Epithelial cell of proximal tubule (primary cell): Measurements from ENCODE around the gene NRXN3. TPM values are rescaled to one million over a fixed set of nuclear protein-coding genes. Genes with fewer than 3 reads are reported as not detected.

ENCODE experiments used
- DNase-seq: peaks from one replicate; pipeline ENCODE4 v3.0.0-alpha.2; 2011; ENCODE audit warnings: low read depth
- H3K4me3 ChIP-seq: 2 replicates; pipeline ENCODE4 v1.5.1; 2011; ENCODE audit warnings: low read depth, mild to moderate bottlenecking, low read length
- CTCF ChIP-seq: conservative IDR thresholded peaks from 2 replicates; pipeline ENCODE4 v1.5.1; 2012; ENCODE audit warnings: low read depth, mild to moderate bottlenecking, low read length
- total RNA-seq: library from RNA; depleted of rRNA; stranded (reverse); fragments of >200 nt; gene quantifications from 2 replicates; pipeline ENCODE4 v1.2.3, GENCODE V29; 2015

NRXN3 gene
- total RNA-seq, 1 donor from 2014 or later: 1.2 TPM

GRCh38 chr14:78605897-78606500, 435.8 kb downstream of the NRXN3 start:
- no peak for TF ChIP-seq CTCF
- DNase-seq: peak; percentile 52
- H3K4me3 ChIP-seq: no peak overlapping the region

GRCh38 chr14:78608998-78609787, 439.0 kb downstream of the NRXN3 start:
- DNase-seq: no peak
- H3K4me3 ChIP-seq: no peak overlapping the region
- TF ChIP-seq CTCF: no peak

DNA sequence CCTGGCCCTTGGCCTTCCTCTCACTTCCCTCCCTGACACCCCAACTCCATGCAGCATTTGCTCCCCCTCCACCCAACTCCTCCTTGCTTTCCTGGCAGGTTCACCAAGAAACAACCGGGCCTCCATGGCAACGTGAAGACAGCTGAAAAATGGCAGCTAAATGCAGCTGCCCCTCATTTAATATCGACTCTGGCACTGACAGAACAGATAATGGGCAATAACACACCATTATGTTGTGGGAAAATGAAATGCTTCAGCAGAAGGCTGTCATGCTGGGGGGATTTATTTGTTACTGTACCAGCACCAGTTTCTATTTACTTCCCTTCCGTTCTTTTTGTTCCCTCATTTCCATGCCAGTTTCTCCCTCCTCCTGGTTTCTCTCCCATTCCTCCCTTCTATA, 440.8 kb downstream of the NRXN3 start:
- H3K4me3 ChIP-seq: no peak overlapping the region
- DNase-seq: no peak
- no peak for TF ChIP-seq CTCF

DNA sequence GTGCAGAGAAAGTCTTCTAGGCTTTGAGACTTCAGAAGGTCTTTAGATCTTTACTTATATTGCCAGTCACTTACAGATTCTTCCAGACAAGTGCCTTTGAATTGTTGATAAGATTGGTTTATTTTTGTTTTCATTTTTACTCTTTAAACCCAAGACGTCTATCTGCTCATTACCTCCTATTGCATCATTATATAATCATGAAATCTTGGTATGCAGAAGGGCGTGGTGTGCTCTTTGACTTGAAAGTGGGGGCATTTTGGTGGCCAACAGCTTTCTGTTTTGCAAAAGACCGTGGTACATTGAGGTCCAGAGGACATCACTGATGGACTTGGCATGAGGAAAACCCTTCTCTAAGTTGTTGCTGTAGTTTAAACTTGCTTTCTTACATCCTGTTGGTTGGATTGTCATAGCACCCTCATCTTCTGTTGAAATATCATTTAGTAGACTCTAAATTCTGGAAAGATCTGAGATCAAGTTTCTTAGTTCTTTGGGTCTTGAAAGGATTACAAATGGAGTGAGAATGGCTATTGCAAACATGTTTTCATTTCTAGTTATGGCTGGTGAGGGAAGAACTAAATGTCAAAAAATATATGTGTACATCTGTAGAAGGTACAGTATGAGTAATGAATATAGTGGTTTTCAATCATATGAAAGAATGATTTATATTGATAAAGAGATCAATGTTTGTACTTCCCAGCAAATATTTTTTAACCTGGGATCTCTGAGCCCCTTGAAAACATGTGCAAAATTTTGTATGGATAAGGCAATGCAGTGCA, 441.8 kb downstream of the NRXN3 start:
- DNase-seq: no peak
- TF ChIP-seq CTCF: no peak
- no peak overlapping the region for H3K4me3 ChIP-seq

GRCh38 chr14:78612666-78613065, 442.5 kb downstream of the NRXN3 start:
- no peak for DNase-seq
- no peak for TF ChIP-seq CTCF
- no peak overlapping the region for H3K4me3 ChIP-seq

GRCh38 chr14:78614593-78614992, 444.4 kb downstream of the NRXN3 start:
- no peak for DNase-seq
- TF ChIP-seq CTCF: no peak

More at GRCh38 chr14:78614593-78614992, 444.4 kb downstream of the NRXN3 start:
- H3K4me3 ChIP-seq: no peak overlapping the region
